HG03025 (cell line): Measurements from ENCODE around the gene TMEM215.
"Not testable (repeated sequence)": the region's sequence is repeated elsewhere in the genome, so short reads cannot be mapped to it uniquely, and the experiment has no call there.

Experiments
- ATAC-seq: cut with Tn5 transposase; IDR thresholded peaks from one replicate; pipeline ENCODE4 v1.9.1; 2021; ENCODE audit warnings: mild to moderate bottlenecking, moderate library complexity; ENCODE audit not compliant: unreplicated experiment, low FRiP score

Gene TMEM215

GRCh38 chr9:32783168-32783891, at the start of gene TMEM215:
TMEM215 (plus strand) TSS chr9:32783540; CDS start chr9:32784184, 644 bp downstream.
- no peak for ATAC-seq

GRCh38 chr9:32735476-32735875, 47.9 kb upstream of the TMEM215 start:
- ATAC-seq = no peak

GRCh38 chr9:32737378-32737777, 46.0 kb upstream of the TMEM215 start:
- no peak for ATAC-seq

GRCh38 chr9:32738501-32739172, 44.7 kb upstream of the TMEM215 start:
- no peak for ATAC-seq

GRCh38 chr9:32741706-32742105, 41.6 kb upstream of the TMEM215 start:
- ATAC-seq = no peak

GRCh38 chr9:32742296-32742695, 41.0 kb upstream of the TMEM215 start:
- no peak for ATAC-seq

GRCh38 chr9:32748013-32748412, 35.3 kb upstream of the TMEM215 start:
- no peak for ATAC-seq

GRCh38 chr9:32755730-32756129, 27.6 kb upstream of the TMEM215 start:
- ATAC-seq = no peak

- ATAC-seq = no peak
Observed at GRCh38 chr9:32764139-32764538, 19.2 kb upstream of the TMEM215 start.

- ATAC-seq = no peak
Observed at GRCh38 chr9:32775283-32775682, 8.1 kb upstream of the TMEM215 start.

GRCh38 chr9:32776201-32776600, 7.1 kb upstream of the TMEM215 start:
- no peak for ATAC-seq

- no peak for ATAC-seq
Observed at GRCh38 chr9:32782476-32783167, 718 bp upstream of the TMEM215 start.

- no peak for ATAC-seq
Observed at GRCh38 chr9:32787816-32788215, 4.5 kb downstream of the TMEM215 start.

GRCh38 chr9:32796015-32796414, 12.7 kb downstream of the TMEM215 start:
- not testable (repeated sequence) for ATAC-seq

GRCh38 chr9:32801530-32801929, 18.2 kb downstream of the TMEM215 start:
- ATAC-seq = no peak

- no peak for ATAC-seq
Observed at GRCh38 chr9:32807217-32807616, 23.9 kb downstream of the TMEM215 start.

GRCh38 chr9:32811246-32811645, 27.9 kb downstream of the TMEM215 start:
- ATAC-seq = no peak

- no peak for ATAC-seq
Observed at GRCh38 chr9:32820322-32820721, 37.0 kb downstream of the TMEM215 start.

GRCh38 chr9:32823101-32823500, 39.8 kb downstream of the TMEM215 start:
- ATAC-seq = no peak

- no peak for ATAC-seq
Observed at GRCh38 chr9:32823551-32823950, 40.2 kb downstream of the TMEM215 start.

GRCh38 chr9:32825203-32825602, 41.9 kb downstream of the TMEM215 start:
- ATAC-seq = no peak
